Uterus (tissue), 4 donors: Measurements from ENCODE around the gene PKP4. TPM values are rescaled to one million over a fixed set of nuclear protein-coding genes. Genes with fewer than 3 reads are reported as not detected.

Experiments
- DNase-seq, 2 donors: peaks; one replicate each; pipeline ENCODE4 v3.0.0-alpha.2; 2019 to 2020
- H3K27ac ChIP-seq, 2 donors: fragments of 200-600 bp; sonication (generic); 1 replicate in 1 of 2; 2 replicates in 1 of 2; pipeline ENCODE4 v1.5.1; 2016 to 2018
- H3K27me3 ChIP-seq, 2 donors: fragments of 200-600 bp; sonication (generic); one replicate each; pipeline ENCODE4 v1.5.1; 2018 to 2019; ENCODE audit warnings: control low read depth in 1 of 2
- H3K36me3 ChIP-seq, 2 donors: fragments of 200-600 bp; sonication (generic); one replicate each; pipeline ENCODE4 v1.5.1; 2019; ENCODE audit warnings: control low read depth in 1 of 2
- H3K4me1 ChIP-seq, 2 donors: fragments of 200-600 bp; sonication (generic); one replicate each; pipeline ENCODE4 v1.5.1; 2018 to 2019; ENCODE audit warnings: control low read depth in 1 of 2
- H3K4me3 ChIP-seq, 2 donors: fragments of 200-600 bp; sonication (generic); 1 replicate in 1 of 2; 2 replicates in 1 of 2; pipeline ENCODE4 v1.5.1; 2018 to 2019; ENCODE audit warnings: mild to moderate bottlenecking in 1 of 2
- H3K9me3 ChIP-seq, 2 donors: fragments of 200-600 bp; sonication (generic); one replicate each; pipeline ENCODE4 v1.5.1; 2019; ENCODE audit warnings: control low read depth in 1 of 2
- CTCF ChIP-seq, 4 experiments: fragments of 200-600 bp in 2 of 4; fragments of 450-650 bp in 2 of 4; sonication (generic) in 2 of 4; IDR thresholded peaks; one replicate each; pipeline ENCODE4 v1.5.1; 2016 to 2019; ENCODE audit warnings: antibody characterized with exemption in 4 of 4, mild to moderate bottlenecking in 2 of 4, moderate library complexity in 1 of 4
- POLR2A ChIP-seq, 2 donors: fragments of 450-650 bp; IDR thresholded peaks; one replicate each; pipeline ENCODE4 v1.6.1; 2016; ENCODE audit warnings: antibody characterized with exemption in 2 of 2, mild to moderate bottlenecking in 1 of 2, moderate library complexity in 1 of 2
- intact Hi-C: fragments of 100-400 bp; cut with DNase I; formaldehyde crosslinking; loops from one replicate; pipeline ENCODE4 v1.15.1; 2023; ENCODE audit warnings: low total_unique reads
- total RNA-seq, 4 donors: library from RNA; depleted of rRNA in 3 of 4; stranded (reverse); fragments of >200 nt in 3 of 4; gene quantifications; one replicate each; pipeline versions ENCODE4 v1.1.0 to v1.2.4, GENCODE V29; 2014 to 2023
- donor health status: DM: yes; HTN: yes; CAD: no.

The PKP4 gene
- total RNA-seq, 4 donors from 2014 or later = 35.6 to 122 (median 60.6) TPM

DNA sequence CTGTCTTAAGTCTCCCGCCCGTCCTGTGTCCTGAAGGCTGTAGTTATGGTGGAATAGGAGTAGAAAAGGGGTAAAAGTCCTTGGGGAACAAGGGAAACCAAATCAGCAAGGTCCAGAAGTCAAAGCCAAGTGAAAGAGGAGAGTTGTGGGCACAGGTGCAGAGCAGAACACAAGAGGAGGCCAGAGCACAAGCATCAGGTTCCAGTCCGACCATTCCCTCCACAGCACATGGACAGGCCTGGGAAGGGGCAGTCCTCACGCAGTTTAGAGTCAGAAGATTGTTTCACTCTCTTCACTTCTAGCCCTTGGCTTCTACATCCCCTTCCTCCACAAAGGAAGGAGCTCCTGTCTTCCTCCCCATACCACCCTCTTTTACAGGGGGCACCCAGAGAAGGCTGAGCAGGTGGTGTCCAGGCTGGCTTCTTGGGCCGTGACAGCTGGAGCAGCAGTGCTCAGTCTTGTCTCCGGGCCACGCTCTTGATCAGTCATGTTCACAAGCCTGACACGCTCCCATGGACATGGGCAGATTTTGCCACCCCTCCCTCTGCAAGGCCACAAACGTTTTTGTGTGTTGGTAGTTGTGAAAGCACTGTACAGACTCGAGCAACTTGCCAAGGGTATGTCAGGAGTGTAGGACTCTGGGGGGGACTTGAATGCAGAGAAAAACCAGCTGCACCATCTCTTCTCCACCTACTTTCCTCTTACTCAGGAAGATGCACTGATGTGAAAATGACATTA, 199.9 kb downstream of the PKP4 start:
- no peaks in the 10 kb centered on the region for H3K9me3 ChIP-seq
- intact Hi-C loops = no loop called here
- TF ChIP-seq CTCF (IDR thresholded peaks at IDR 0.05) = no peak
- TF ChIP-seq POLR2A (IDR thresholded peaks at IDR 0.05) = no peak
- no peaks in the 10 kb centered on the region for H3K36me3 ChIP-seq
- no peaks in the 10 kb centered on the region for H3K4me1 ChIP-seq
- no peak overlapping the region for H3K27ac ChIP-seq
- no peak for DNase-seq
- H3K27me3 ChIP-seq = no peaks in the 10 kb centered on the region
- H3K4me3 ChIP-seq = no peak overlapping the region

DNA sequence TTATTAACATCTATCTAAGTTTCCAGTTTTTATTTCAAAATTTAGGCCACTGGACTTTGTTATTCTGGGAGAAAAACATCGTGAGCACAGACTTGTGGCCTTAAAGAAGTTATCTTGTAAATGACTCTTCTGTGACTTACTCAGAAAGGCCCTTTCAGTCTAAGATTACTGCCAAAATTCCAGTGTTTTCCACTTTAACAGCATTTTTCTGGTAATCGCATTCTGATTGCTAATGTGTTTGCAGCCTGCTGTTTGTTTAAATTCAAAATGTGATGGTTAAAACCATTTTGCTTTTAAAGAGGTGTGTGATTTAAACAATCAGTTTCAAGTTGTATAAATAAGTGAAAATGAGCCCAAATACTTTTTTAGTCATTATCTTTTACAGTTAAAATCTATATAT, 201.6 kb downstream of the PKP4 start:
- Histone ChIP-seq H3K27ac (no peak overlapping the region), H3K9me3 (no peaks in the 10 kb centered on the region), H3K4me1 (no peaks in the 10 kb centered on the region), H3K27me3 (no peaks in the 10 kb centered on the region), H3K4me3 (no peak overlapping the region), H3K36me3 (no peaks in the 10 kb centered on the region)
- TF ChIP-seq CTCF (IDR thresholded peaks at IDR 0.05) = no peak
- TF ChIP-seq POLR2A (IDR thresholded peaks at IDR 0.05) = no peak
- no peak for DNase-seq
- intact Hi-C loops = no loop called here

- Histone ChIP-seq H3K9me3 (no peaks in the 10 kb centered on the region), H3K27me3 (no peaks in the 10 kb centered on the region), H3K36me3 (no peaks in the 10 kb centered on the region), H3K27ac (no peak overlapping the region), H3K4me1 (no peaks in the 10 kb centered on the region), H3K4me3 (no peak overlapping the region)
- TF ChIP-seq CTCF (IDR thresholded peaks at IDR 0.05) = no peak
- no peak for TF ChIP-seq POLR2A (IDR thresholded peaks at IDR 0.05)
- DNase-seq = no peak
- intact Hi-C loops = no loop called here
These were observed 202.7 kb downstream of the PKP4 start for GRCh38 chr2:158659483-158659882.

DNA sequence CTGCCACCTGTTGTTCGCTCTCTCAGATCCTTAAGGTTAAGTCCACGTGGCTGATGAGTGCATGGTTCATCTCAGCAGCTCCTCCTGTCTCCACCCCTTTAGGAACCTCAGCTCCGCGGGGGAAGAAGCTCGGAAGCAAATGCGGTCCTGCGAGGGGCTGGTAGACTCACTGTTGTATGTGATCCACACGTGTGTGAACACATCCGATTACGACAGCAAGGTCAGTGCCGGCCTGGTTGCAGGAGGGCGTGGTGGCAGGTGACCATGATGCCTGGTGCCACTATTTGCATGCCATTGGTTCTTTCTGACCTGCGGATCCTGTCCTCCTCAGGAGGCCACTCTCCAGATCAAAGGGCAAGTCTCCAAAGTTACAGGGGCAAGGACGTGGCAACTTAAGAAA, 204.5 kb downstream of the PKP4 start:
- no peak overlapping the region for H3K27ac ChIP-seq
- intact Hi-C loops = no loop called here
- no peak overlapping the region for H3K4me3 ChIP-seq
- no peaks in the 10 kb centered on the region for H3K4me1 ChIP-seq
- H3K9me3 ChIP-seq = no peaks in the 10 kb centered on the region
- no peaks in the 10 kb centered on the region for H3K27me3 ChIP-seq
- no peak for DNase-seq
- H3K36me3 ChIP-seq = no peaks in the 10 kb centered on the region
- TF ChIP-seq CTCF (IDR thresholded peaks at IDR 0.05) (no peak), POLR2A (IDR thresholded peaks at IDR 0.05) (no peak)

DNA sequence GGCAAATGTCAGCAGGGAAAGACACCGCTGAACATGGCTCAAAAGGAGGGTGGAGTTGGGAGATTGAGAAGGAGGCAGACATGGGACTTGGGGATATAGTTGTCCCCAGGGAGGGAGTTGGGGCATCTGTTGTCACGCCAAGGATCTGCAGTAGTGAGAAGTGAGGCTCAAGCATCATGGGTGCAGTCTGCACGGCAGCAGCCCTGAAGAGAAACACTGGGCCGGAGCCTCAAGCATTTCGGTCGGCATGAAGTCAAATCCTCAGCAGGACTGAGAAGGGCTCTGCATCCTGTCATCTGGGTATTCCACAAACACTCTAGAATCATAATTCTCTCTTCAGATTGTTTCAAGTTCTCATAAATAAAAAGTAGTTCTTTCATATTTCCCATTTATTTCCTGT, 205.7 kb downstream of the PKP4 start:
- H3K27ac ChIP-seq = no peak overlapping the region
- intact Hi-C loops = no loop called here
- no peak overlapping the region for H3K4me3 ChIP-seq
- no peak for DNase-seq
- no peaks in the 10 kb centered on the region for H3K9me3 ChIP-seq
- no peaks in the 10 kb centered on the region for H3K27me3 ChIP-seq
- TF ChIP-seq POLR2A (IDR thresholded peaks at IDR 0.05) (no peak), CTCF (IDR thresholded peaks at IDR 0.05) (no peak)
- no peaks in the 10 kb centered on the region for H3K4me1 ChIP-seq
- H3K36me3 ChIP-seq = no peaks in the 10 kb centered on the region
